ENCODE data around the gene OR2L5. TPM values are rescaled to one million over a fixed set of nuclear protein-coding genes. Genes with fewer than 3 reads are reported as not detected.

The OR2L5 gene
- total RNA-seq, 1 donor from 2014 or later, result not detected

DNA sequence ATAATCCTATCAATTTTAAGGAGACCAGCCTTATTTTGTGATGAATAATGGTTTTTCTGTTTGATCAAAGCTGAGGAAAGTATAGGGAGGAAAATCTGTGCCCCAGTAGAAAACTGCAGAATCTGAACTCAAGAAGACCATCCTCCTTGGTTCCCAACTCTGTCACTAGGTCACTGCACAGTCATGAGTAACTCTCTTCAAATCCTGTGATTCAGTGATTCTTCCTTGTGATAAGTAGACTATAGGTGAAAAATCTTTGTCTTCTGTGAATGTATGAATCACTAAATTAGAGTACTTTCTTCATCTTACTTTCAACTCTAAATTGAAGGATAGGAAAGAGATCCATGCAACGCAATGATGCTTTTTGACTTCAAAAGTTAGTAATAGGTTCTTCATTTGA is 13.3 kb upstream of the OR2L5 start:
- Histone ChIP-seq H3K27ac (no peak overlapping the region), H3K9me3 (no peaks in the 10 kb centered on the region), H3K4me3 (no peak overlapping the region), H3K36me3 (no peaks in the 10 kb centered on the region), H3K4me1 (no peaks in the 10 kb centered on the region), H3K27me3 (ENCODE audit: low read depth) (no peaks in the 10 kb centered on the region)
- DNase-seq, result no peak
- intact Hi-C loops (cut with DNase I), result no loop called here
- no peak for ATAC-seq
- TF ChIP-seq CTCF (IDR thresholded peaks at IDR 0.05), result no peak

GRCh38 chr1:248007778-248008177 is 5.7 kb upstream of the OR2L5 start:
- no peaks in the 10 kb centered on the region for H3K4me1 ChIP-seq
- no peak for TF ChIP-seq CTCF (IDR thresholded peaks at IDR 0.05)

DNA sequence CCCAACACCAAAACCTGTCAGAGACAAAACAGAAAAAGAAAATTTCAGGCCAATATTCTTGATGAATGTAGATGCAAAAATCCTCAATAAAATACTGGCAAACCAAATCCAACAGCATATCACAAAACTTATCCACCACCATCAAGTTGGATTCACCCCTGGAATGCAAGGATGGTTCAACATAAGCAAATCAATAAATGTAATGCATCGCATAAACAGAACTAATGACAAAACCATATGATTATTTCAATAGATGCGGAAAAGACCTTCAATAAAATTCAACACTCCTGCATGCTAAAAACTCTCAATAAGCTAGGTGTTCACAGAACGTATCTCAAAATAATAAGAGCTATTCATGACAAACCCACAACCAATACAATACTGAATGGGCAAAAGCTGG is 3.8 kb upstream of the OR2L5 start:
- intact Hi-C loops (cut with DNase I), result no loop called here
- no peak for TF ChIP-seq CTCF (IDR thresholded peaks at IDR 0.05)
- no peak overlapping the region for H3K4me3 ChIP-seq
- no peaks in the 10 kb centered on the region for H3K36me3 ChIP-seq
- H3K9me3 ChIP-seq, result peaks cover 25% of the 10 kb centered on the region
- DNase-seq, result no peak
- H3K27ac ChIP-seq, result no peak overlapping the region
- no peaks in the 10 kb centered on the region for H3K27me3 ChIP-seq (ENCODE audit: low read depth)
- no peaks in the 10 kb centered on the region for H3K4me1 ChIP-seq
- ATAC-seq, result no peak

More at GRCh38 chr1:248007778-248008177, 5.7 kb upstream of the OR2L5 start:
- H3K36me3 ChIP-seq, result no peaks in the 10 kb centered on the region
- H3K27ac ChIP-seq, result no peak overlapping the region
- DNase-seq, result no peak
- ATAC-seq, result no peak
- no peak overlapping the region for H3K4me3 ChIP-seq
- H3K27me3 ChIP-seq (ENCODE audit: low read depth), result no peaks in the 10 kb centered on the region
- peaks cover 25% of the 10 kb centered on the region for H3K9me3 ChIP-seq
- intact Hi-C loops (cut with DNase I), result no loop called here

DNA sequence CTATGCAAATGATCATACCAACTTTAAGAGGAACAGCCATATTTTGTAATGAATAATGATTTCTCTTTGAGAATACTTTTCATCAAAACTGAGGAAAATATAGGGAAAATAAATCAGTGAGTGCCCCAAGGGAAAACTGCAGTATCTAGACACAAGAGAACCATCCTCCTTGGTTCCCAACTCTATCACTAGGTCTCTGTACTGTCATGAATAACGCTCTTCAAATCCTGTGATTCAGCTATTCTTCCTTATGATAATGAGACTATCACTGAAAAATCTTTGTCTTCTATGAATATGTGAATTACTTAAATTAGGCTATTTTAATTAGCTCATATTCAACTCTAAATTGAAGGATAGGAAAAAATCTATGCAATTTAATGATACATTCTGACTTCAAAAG is 2.3 kb downstream of the OR2L5 start:
- ATAC-seq (no peak), DNase-seq (no peak)
- no peaks in the 10 kb centered on the region for H3K36me3 ChIP-seq
- intact Hi-C loops (cut with DNase I), result no loop called here
- no peaks in the 10 kb centered on the region for H3K27me3 ChIP-seq (ENCODE audit: low read depth)
- H3K9me3 ChIP-seq, result peaks cover 8% of the 10 kb centered on the region
- no peak overlapping the region for H3K4me3 ChIP-seq
- H3K4me1 ChIP-seq, result no peaks in the 10 kb centered on the region
- TF ChIP-seq CTCF (IDR thresholded peaks at IDR 0.05), result no peak
- H3K27ac ChIP-seq, result no peak overlapping the region

DNA sequence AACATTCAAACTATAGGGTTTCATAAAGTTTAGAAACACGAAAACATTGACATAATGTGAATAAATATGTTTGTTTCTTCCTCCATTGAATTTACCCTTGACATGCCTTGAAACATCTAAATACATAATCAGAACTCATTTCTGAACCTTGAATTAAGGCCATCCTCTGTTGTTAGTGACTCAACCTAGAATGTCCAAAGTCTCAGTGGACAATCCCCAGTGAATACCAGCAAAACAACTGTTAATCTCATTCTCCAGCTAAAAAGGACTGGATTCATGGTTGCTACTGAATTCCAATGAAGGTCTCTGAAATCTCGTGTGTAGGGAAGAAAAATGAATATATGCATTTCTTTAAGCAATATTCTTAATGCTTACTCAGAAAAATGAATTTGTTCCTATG is 16.3 kb downstream of the OR2L5 start, which contains the start of gene OR2L2:
TSS of gene OR2L2 (plus strand) at position 301 of the 400 bp plus-strand sequence. CDS start 8,198 bp downstream, outside the sequence.
- no peaks in the 10 kb centered on the region for H3K4me1 ChIP-seq
- no peaks in the 10 kb centered on the region for H3K27me3 ChIP-seq (ENCODE audit: low read depth)
- ATAC-seq (no peak), DNase-seq (no peak)
- no peak for TF ChIP-seq CTCF (IDR thresholded peaks at IDR 0.05)
- no peaks in the 10 kb centered on the region for H3K36me3 ChIP-seq
- H3K27ac ChIP-seq, result no peak within 1 kb of the TSS
- H3K4me3 ChIP-seq, result no peak within 1 kb of the TSS
- H3K9me3 ChIP-seq, result peaks cover 12% of the 10 kb centered on the region
- intact Hi-C loops (cut with DNase I), result no loop called here

- no peak for ATAC-seq
- Histone ChIP-seq H3K4me1 (no peaks in the 10 kb centered on the region), H3K36me3 (no peaks in the 10 kb centered on the region), H3K27ac (no peak overlapping the region), H3K9me3 (no peaks in the 10 kb centered on the region), H3K4me3 (no peak overlapping the region), H3K27me3 (ENCODE audit: low read depth) (no peaks in the 10 kb centered on the region)
- DNase-seq, result no peak
- no peak for TF ChIP-seq CTCF (IDR thresholded peaks at IDR 0.05)
- intact Hi-C loops (cut with DNase I), result no loop called here
Observed at GRCh38 chr1:248045209-248045608, 31.7 kb downstream of the OR2L5 start.

All from lower lobe of right lung (tissue), 2 donors.